Activated CD8-positive, alpha-beta T cell treated with anti-CD3 and anti-CD28 coated beads for 36 hours (primary cell): ENCODE data around the gene ACOX1. TPM values are rescaled to one million over a fixed set of nuclear protein-coding genes. Genes with fewer than 3 reads are reported as not detected.
A peak's percentile ranks its signal among the peaks of the same experiment; 100 is the strongest.

Experiments used
- ATAC-seq: fragments of 200-7000 bp; cut with Tn5 transposase; one replicate; pipeline ENCODE4 v1.10.0; 2021; ENCODE audit warnings: mild to moderate bottlenecking, moderate library complexity
- CTCF ChIA-PET: fragments of 350-600 bp; sonication (Branson Sonifier 250); formaldehyde crosslinking; loops from one replicate; lab custom pipeline; 2021; ENCODE audit warnings: antibody characterized with exemption; lab: Charles Lee
- POLR2A ChIA-PET: fragments of 350-600 bp; sonication (Branson Sonifier 250); formaldehyde crosslinking; loops from one replicate; lab custom pipeline; 2021; ENCODE audit warnings: antibody characterized with exemption; lab: Charles Lee
- DNase-seq: peaks from one replicate; pipeline ENCODE4 v3.0.0-alpha.2; 2020
- H3K27ac Mint-ChIP-seq: one replicate; pipeline ENCODE4 v1.8.0; 2021; ENCODE audit warnings: mild to moderate bottlenecking, mixed read lengths
- H3K27me3 Mint-ChIP-seq: one replicate; pipeline ENCODE4 v1.8.0; 2021; ENCODE audit warnings: mixed read lengths
- H3K36me3 Mint-ChIP-seq: one replicate; pipeline ENCODE4 v1.8.0; 2021; ENCODE audit warnings: low read depth, mixed read lengths
- H3K4me1 Mint-ChIP-seq: one replicate; pipeline ENCODE4 v1.8.0; 2021; ENCODE audit warnings: low read depth, mixed read lengths
- H3K4me3 Mint-ChIP-seq: one replicate; pipeline ENCODE4 v1.8.0; 2021; ENCODE audit warnings: mild to moderate bottlenecking, moderate library complexity, mixed read lengths
- H3K9me3 Mint-ChIP-seq: one replicate; pipeline ENCODE4 v1.8.0; 2021; ENCODE audit warnings: mixed read lengths
- CTCF ChIP-seq: fragments of 200-600 bp; IDR thresholded peaks from one replicate; pipeline ENCODE4 v1.8.0; 2022; ENCODE audit warnings: antibody characterized with exemption, mild to moderate bottlenecking
- intact Hi-C: fragments of 100-400 bp; cut with micrococcal nuclease; formaldehyde crosslinking; loops from one replicate; pipeline ENCODE4 v1.10.0; 2022
- total RNA-seq, 2 experiments: library from RNA; stranded (reverse); gene quantifications; one replicate each; pipeline ENCODE4 v1.2.3, GENCODE V29; 2021

Gene ACOX1
- total RNA-seq, 2 experiments from 2014 or later, result 23.0 to 24.1 TPM

- Mint-ChIP-seq H3K27ac (no peak overlapping the region), H3K9me3 (no peaks in the 10 kb centered on the region), H3K4me3 (no peak overlapping the region), H3K27me3 (no peaks in the 10 kb centered on the region), H3K4me1 (no peaks in the 10 kb centered on the region), H3K36me3 (no peaks in the 10 kb centered on the region)
- DNase-seq (no peak), ATAC-seq (no peak)
- intact Hi-C loops, result no loop called here
- TF ChIP-seq CTCF, result no peak
- ChIA-PET CTCF (interaction anchor here (0.7 to 15.1 kb wide), 5 partner anchors 10 to 291 kb away, joined by 3 to 165 read pairs (median 4); partner anchors contain the start of gene MRPL38), POLR2A (interaction anchor here (1.0 kb wide), 1 partner anchor 23 kb away, joined by 3 read pairs; no protein-coding TSS in a partner anchor)
These were observed 28.8 kb upstream of the ACOX1 start for GRCh38 chr17:76007850-76008165.

DNA sequence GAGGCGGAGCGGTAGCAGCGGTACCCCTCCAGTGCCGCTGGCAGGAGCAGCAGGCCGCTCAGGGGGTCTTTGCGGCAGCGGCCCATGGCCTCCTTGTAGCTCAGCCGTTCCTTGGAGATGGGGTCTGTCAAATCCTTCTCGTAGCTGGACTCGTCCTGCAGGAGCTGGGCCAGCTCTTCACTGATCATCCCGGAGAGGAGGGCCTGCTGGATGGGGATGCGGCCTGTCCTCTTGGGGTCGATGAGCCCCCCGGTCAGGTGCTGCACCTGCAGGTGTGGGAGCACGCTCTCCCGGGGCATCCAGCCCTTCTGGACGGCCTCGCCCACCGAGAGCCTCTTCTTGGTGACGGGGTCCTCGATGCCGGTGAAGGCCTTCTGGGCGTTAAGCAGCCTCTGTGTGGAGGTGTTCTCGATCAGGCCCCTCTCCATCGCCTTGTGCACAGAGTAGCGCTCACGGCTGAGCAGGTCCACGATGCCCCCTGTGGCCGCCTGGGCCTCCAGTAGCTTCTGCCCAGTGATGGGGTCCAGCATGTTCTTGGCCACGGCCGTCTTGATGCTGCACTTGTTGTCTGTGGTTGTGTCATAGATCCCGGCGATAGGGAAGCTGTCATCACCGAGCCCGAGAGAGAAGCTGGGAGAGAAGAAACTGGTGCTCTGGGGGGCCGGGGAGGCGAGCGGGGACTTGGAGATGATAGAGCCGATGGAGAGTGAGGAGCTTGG lies 28.3 kb upstream of the ACOX1 start:
- intact Hi-C loops, result no loop called here
- H3K4me1 Mint-ChIP-seq, result no peaks in the 10 kb centered on the region
- H3K27me3 Mint-ChIP-seq, result no peaks in the 10 kb centered on the region
- no peak overlapping the region for H3K27ac Mint-ChIP-seq
- H3K36me3 Mint-ChIP-seq, result no peaks in the 10 kb centered on the region
- no peak for DNase-seq
- H3K4me3 Mint-ChIP-seq, result no peak overlapping the region
- no peak for ATAC-seq
- CTCF ChIA-PET, result interaction anchor here (0.7 to 15.1 kb wide), 5 partner anchors 11 to 292 kb away, joined by 3 to 165 read pairs (median 4); partner anchors contain the start of gene MRPL38
- TF ChIP-seq CTCF, result no peak
- POLR2A ChIA-PET, result interaction anchor here (1.0 kb wide), 1 partner anchor 23 kb away, joined by 3 read pairs; no protein-coding TSS in a partner anchor
- H3K9me3 Mint-ChIP-seq, result no peaks in the 10 kb centered on the region

GRCh38 chr17:76005263-76006149 lies 26.5 kb upstream of the ACOX1 start:
- Mint-ChIP-seq H3K4me3 (no peak overlapping the region), H3K36me3 (no peaks in the 10 kb centered on the region), H3K27me3 (no peaks in the 10 kb centered on the region), H3K4me1 (no peaks in the 10 kb centered on the region), H3K9me3 (no peaks in the 10 kb centered on the region), H3K27ac (no peak overlapping the region)
- ChIA-PET POLR2A (interaction anchor here (0.6 to 1.1 kb wide), 2 partner anchors 95 to 927 kb away, joined by 3 read pairs; no protein-coding TSS in a partner anchor), CTCF (interaction anchor here (0.5 to 15.1 kb wide), 40 partner anchors 7 to 328 kb away, joined by 3 to 165 read pairs (median 4); partner anchors contain the start of genes ACOX1, GALK1, MRPL38 and TEN1)
- ATAC-seq, result peak; percentile 84
- peak; percentile 81 for TF ChIP-seq CTCF
- intact Hi-C loops, result no loop called here
- DNase-seq, result peak; percentile 89

- no peak overlapping the region for H3K4me3 Mint-ChIP-seq
- DNase-seq (no peak), ATAC-seq (no peak)
- H3K27ac Mint-ChIP-seq, result no peak overlapping the region
- H3K4me1 Mint-ChIP-seq, result no peaks in the 10 kb centered on the region
- intact Hi-C loops, result loop anchor here (5.0 kb wide), 1 partner anchor 98 kb away; no protein-coding TSS in a partner anchor
- POLR2A ChIA-PET, result interaction anchor here (0.6 to 1.1 kb wide), 2 partner anchors 76 to 94 kb away, joined by 3 to 4 read pairs; no protein-coding TSS in a partner anchor
- CTCF ChIA-PET, result interaction anchor here (0.8 to 15.1 kb wide), 34 partner anchors 8 to 329 kb away, joined by 3 to 165 read pairs (median 4); partner anchors contain the start of genes ACOX1, GALK1, MRPL38 and TEN1
- no peak for TF ChIP-seq CTCF
- H3K27me3 Mint-ChIP-seq, result no peaks in the 10 kb centered on the region
- no peaks in the 10 kb centered on the region for H3K9me3 Mint-ChIP-seq
- H3K36me3 Mint-ChIP-seq, result no peaks in the 10 kb centered on the region
These were observed 25.8 kb upstream of the ACOX1 start for GRCh38 chr17:76004750-76005262.
